Kidney (tissue), 14 donors: Measurements from ENCODE around the gene ANGPTL2. TPM values are rescaled to one million over a fixed set of nuclear protein-coding genes. Genes with fewer than 3 reads are reported as not detected.

Experiments
- DNase-seq, 5 donors: peaks; one replicate each; pipeline ENCODE4 v3.0.0-alpha.2; 2013 to 2020
- FAIRE-seq: peaks from 2 replicates; lab custom pipeline; 2012; peaks lifted over from hg19 to GRCh38; lab: Jason Lieb, UNC
- H3K27ac ChIP-seq, 2 donors: one replicate each; pipeline ENCODE4 v1.7.0; 2013; ENCODE audit warnings: low read depth in 2 of 2, low read length in 2 of 2, inconsistent platforms in 1 of 2
- H3K27me3 ChIP-seq: one replicate; pipeline ENCODE4 v1.7.1; 2013; ENCODE audit warnings: low read length, inconsistent platforms; ENCODE audit not compliant: control insufficient read depth, insufficient read depth
- H3K36me3 ChIP-seq, 3 donors: one replicate each; pipeline versions ENCODE4 v1.7.0 to v1.7.1; 2013; ENCODE audit warnings: low read length in 3 of 3, control low read depth in 1 of 3, inconsistent platforms in 1 of 3; ENCODE audit not compliant: insufficient read depth in 3 of 3, control insufficient read depth in 2 of 3
- H3K4me1 ChIP-seq, 3 donors: one replicate each; pipeline versions ENCODE4 v1.7.0 to v1.7.1; 2013; ENCODE audit warnings: low read length in 3 of 3, inconsistent platforms in 1 of 3, low read depth in 1 of 3; ENCODE audit not compliant: control insufficient read depth in 2 of 3, insufficient read depth in 2 of 3
- H3K4me3 ChIP-seq, 3 donors: one replicate each; pipeline versions ENCODE4 v1.7.0 to v1.8.1; 2013; ENCODE audit warnings: low read length in 3 of 3, control low read depth in 1 of 3, inconsistent platforms in 1 of 3
- H3K9ac ChIP-seq, 3 donors: one replicate each; pipeline versions ENCODE4 v1.7.0 to v1.7.1; 2013; ENCODE audit warnings: low read length in 3 of 3, control low read depth in 1 of 3, inconsistent platforms in 1 of 3
- H3K9me3 ChIP-seq, 3 donors: one replicate each; pipeline versions ENCODE4 v1.7.0 to v1.7.1; 2013; ENCODE audit warnings: low read length in 3 of 3, control low read depth in 1 of 3, inconsistent platforms in 1 of 3; ENCODE audit not compliant: control insufficient read depth in 2 of 3, insufficient read depth in 1 of 3
- intact Hi-C: fragments of 100-400 bp; cut with DNase I; formaldehyde crosslinking; loops from one replicate; pipeline ENCODE4 v1.11.1; 2022
- polyA plus RNA-seq: library from polyadenylated mRNA; stranded (reverse); fragments of 350-450 nt; fragmentation: Illumina TruSeq; extraction: RNeasy Lipid Tissue Mini Kit (QIAGEN cat#74804); gene quantifications from one replicate; pipeline ENCODE4 v1.2.3, GENCODE V29; 2014; ENCODE audit warnings: low read depth, low replicate concordance; ENCODE audit not compliant: insufficient read depth
- total RNA-seq: library from RNA; stranded (reverse); fragmentation: NEBNext Ultra II Directional; extraction: Animal tissue kit (Norgen Biotek cat#: 25700); gene quantifications from one replicate; pipeline ENCODE4 v1.2.1, GENCODE V29; 2021
- TF ChIP-seq, protein P1 (sequence below): IDR thresholded peaks from 3 replicates; pipeline ENCODE4 v1.5.1; 2012; ENCODE audit warnings: mild to moderate bottlenecking, moderate library complexity, borderline replicate concordance; ENCODE audit not compliant: insufficient read depth; ENCODE audit errors: extremely low read depth
- donor health status: control.
- donor health status: control.
- donor health status: control.
- donor health status: control.
- donor health status: control.
- donor health status: DM: yes; HTN: yes; CAD: no.
- donor health status: Normal renal cell carcinoma (clear cell type).

ANGPTL2 gene
- total and polyA plus RNA-seq, 2 donors from 2014 or later = 4.3 to 12.4 TPM

DNA sequence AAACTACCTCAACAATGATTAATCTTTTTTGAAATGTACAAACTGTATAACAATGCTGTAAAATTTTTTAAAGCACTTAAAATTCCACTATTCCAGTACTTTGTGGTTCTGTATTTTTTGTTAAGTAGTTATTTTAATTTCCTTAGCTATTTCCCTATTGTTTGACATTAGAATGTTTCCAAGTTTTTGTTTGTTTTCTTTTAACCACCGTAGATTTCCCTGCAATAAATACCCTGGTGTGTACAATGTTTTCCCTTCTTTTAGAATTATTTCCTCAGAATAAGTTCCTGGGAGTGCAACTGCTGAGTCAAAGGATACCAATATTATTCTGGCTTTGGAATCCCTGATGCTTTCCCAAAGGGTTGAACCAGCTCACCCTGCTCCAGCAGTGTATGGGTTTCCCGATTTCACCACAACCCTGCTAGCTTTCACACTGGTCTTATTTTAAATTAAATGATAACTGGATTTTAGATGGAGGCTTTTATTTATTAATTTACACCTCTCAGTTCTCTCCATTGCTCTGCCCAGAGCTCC lies 20.6 kb upstream of the ANGPTL2 start:
- no peak overlapping the region for H3K9ac ChIP-seq
- TF ChIP-seq, protein P1, sequence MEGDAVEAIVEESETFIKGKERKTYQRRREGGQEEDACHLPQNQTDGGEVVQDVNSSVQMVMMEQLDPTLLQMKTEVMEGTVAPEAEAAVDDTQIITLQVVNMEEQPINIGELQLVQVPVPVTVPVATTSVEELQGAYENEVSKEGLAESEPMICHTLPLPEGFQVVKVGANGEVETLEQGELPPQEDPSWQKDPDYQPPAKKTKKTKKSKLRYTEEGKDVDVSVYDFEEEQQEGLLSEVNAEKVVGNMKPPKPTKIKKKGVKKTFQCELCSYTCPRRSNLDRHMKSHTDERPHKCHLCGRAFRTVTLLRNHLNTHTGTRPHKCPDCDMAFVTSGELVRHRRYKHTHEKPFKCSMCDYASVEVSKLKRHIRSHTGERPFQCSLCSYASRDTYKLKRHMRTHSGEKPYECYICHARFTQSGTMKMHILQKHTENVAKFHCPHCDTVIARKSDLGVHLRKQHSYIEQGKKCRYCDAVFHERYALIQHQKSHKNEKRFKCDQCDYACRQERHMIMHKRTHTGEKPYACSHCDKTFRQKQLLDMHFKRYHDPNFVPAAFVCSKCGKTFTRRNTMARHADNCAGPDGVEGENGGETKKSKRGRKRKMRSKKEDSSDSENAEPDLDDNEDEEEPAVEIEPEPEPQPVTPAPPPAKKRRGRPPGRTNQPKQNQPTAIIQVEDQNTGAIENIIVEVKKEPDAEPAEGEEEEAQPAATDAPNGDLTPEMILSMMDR = no peak
- no peak overlapping the region for H3K27ac ChIP-seq
- no peaks in the 10 kb centered on the region for H3K27me3 ChIP-seq
- H3K36me3 ChIP-seq = no peaks in the 10 kb centered on the region
- DNase-seq (no peak), FAIRE-seq (no peak)
- no peaks in the 10 kb centered on the region for H3K9me3 ChIP-seq
- peaks cover 0 to 19% (median 8%) of the 10 kb centered on the region in 3 donors for H3K4me1 ChIP-seq
- intact Hi-C loops = no loop called here
- no peak overlapping the region for H3K4me3 ChIP-seq

DNA sequence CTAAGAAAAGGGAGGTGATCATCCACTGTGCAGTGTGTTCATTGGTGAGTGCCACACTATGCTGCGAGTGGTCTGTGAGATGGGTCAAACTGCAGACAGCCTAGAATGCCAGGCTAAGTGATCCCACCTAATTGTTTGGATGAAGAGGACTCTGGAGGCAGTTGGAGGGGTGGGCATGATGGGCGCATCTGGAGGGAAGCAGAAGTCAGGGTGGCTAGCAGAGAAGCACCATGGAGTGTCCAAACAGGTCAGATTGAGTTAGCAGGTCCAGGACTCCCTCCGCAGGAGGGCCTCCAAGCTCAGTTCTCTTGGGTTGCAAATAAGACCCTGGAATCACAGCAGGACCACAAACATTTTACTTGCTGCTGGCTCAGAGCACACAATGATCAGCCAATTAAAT lies 19.9 kb upstream of the ANGPTL2 start:
- peaks cover 0 to 19% (median 8%) of the 10 kb centered on the region in 3 donors for H3K4me1 ChIP-seq
- FAIRE-seq = no peak
- no peaks in the 10 kb centered on the region for H3K27me3 ChIP-seq
- TF ChIP-seq, protein P1 = no peak
- intact Hi-C loops = no loop called here
- no peak for DNase-seq
- H3K27ac ChIP-seq = no peak overlapping the region
- no peaks in the 10 kb centered on the region for H3K36me3 ChIP-seq
- H3K9me3 ChIP-seq = no peaks in the 10 kb centered on the region
- H3K9ac ChIP-seq = no peak overlapping the region
- H3K4me3 ChIP-seq = no peak overlapping the region

DNA sequence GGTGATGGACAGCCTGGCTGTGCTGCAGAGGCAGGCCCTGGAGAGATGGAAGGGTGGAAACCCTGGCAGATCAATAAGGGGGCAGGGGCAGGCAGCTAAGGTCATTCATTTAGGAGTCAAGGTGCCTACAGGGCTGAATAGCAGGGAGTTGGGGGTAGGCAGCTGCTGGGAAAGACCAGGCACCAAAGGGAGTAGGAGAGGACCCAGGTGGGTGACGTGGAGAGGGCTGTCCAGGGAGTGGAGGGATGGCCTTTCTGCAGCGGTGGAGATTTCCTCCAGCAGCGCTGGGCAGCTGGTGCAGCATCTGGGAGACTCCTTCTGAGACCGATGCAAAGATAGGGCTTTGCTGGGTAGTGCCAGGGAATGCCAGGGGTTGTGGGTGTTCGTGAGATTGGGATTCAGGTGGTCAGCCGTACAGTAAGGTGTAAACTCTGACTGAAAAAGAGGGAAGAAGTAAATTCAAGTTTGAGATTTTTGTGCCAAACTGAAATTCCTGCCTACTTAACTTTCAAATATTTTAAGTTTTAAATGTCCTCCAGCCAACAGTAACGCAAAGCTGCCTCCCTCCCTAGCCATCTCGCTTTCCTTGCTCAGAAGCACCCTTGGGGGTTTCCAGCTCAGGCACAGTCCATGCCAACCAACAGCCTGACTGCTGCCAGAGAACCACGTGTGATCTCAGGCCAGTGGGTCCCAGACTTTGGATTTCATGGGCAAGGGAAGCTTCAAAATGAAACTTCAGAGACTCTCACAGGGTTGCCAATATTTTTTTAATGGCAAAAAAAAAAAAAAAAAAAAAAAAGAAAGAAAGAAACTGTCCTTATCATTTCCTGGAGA lies 18.6 kb upstream of the ANGPTL2 start:
- Histone ChIP-seq H3K27ac (no peak overlapping the region), H3K4me3 (no peak overlapping the region), H3K27me3 (no peaks in the 10 kb centered on the region), H3K4me1 (peaks cover 0 to 19% (median 8%) of the 10 kb centered on the region in 3 donors), H3K9ac (no peak overlapping the region), H3K9me3 (no peaks in the 10 kb centered on the region), H3K36me3 (no peaks in the 10 kb centered on the region)
- TF ChIP-seq, protein P1 = no peak
- no peak for DNase-seq
- no peak for FAIRE-seq
- intact Hi-C loops = no loop called here
